Stimulated activated CD8-positive, alpha-beta memory T cell treated with anti-CD3 and anti-CD28 coated beads, Interleukin-15, amount 100 ng/mL, for 24 hours (primary cell): Measurements from ENCODE around the gene UMAD1.

ENCODE experiments used
- DNase-seq: peaks from one replicate; pipeline ENCODE4 v3.0.0-alpha.2; 2020; ENCODE audit warnings: low read depth

UMAD1 gene

GRCh38 chr7:7922684-7923385, 282.3 kb downstream of the UMAD1 start:
- no peak for DNase-seq

DNA sequence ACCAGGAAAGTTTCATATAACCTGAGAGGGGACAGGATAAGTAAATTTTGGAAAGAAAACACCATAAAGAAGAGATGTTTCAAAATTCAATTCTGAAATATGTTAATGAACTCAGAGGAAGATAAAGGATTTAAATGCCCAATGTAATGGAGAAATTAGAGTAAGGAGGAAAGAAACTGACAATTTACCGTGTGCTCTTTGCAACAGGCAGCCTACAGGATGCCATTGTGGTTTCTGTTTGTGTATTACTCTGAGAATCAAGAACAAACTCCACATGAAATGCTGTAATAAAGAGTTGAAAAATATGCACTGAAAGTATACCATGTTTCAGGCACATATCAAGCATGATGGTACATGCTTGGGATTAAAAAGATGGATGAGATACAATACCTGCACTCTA, 283.3 kb downstream of the UMAD1 start:
- DNase-seq, result no peak

DNA sequence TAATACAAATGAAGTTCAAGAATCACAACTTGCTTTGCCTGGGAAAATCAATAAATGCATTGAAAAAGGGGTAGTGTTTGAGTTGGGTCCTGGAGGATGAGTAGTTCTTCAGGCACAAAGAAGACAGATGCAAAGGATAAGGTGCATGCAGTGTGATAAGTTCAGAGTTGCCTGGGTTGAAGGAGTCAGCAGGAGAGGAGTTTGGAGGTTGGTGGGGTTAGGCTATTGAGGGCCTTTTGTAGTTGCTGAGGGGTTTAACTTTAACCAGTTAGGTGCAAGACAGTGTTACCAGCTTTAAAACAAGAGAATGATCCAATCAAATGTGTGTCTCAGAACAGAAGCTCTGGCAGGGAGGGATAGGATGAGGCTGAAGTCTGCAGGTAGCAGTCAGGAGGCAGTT, 283.8 kb downstream of the UMAD1 start:
- DNase-seq, result no peak
